ENCODE data around the gene MFSD11. TPM values are rescaled to one million over a fixed set of nuclear protein-coding genes. Genes with fewer than 3 reads are reported as not detected.
A peak's percentile ranks its signal among the peaks of the same experiment; 100 is the strongest.
"Not testable (repeated sequence)": the region's sequence is repeated elsewhere in the genome, so short reads cannot be mapped to it uniquely, and the experiment has no call there.

Gene MFSD11
- total and polyA plus RNA-seq, 3 experiments from 2014 or later, result 22.3 to 28.4 (median 22.9) TPM

DNA sequence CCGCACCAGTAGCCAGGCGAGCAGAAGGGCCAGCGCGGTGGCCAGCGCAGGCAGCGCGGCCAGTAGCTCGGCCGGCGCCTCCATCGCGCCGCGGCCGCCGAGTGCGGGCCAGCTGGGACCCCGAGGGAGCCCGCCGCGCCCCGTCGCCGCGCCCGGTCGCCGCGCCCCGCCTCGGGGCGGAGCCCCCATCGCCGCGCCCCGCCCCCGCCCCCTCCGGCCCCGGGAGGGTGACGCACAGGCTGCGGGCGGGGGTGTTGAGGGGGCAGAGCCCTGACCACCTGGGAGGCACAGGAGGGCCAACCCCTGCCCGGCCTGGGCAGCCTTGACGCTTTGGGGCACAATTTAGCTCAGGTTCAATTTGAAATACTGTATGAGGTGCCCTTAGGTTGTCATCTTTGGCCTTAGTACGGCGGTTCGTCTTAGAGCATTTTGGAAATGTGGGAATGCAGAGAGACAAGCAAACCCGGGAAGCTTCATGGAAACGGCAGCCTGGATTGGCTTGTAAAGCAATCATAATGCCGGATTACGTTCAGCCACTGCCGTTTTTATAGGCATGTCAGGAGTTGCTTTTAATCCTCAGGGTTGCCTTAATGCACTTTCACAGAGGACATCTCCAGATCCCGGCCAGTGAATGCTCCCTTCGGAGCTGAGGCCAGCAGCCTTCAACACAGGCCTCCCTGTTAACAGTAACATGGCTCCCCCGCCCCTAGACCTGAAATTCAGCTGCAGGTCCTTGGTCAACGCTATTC lies 26.9 kb upstream of the MFSD11 start, which contains the start of gene MXRA7:
MXRA7 (minus strand) TSS at position 103 of the 749 bp plus-strand sequence; CDS start at position 84, 19 bp downstream.
- Histone ChIP-seq H3K4me3 (ENCODE audit: low read length) (peak within 1 kb of the TSS; percentile 50), H3K27ac (ENCODE audit: low read depth, low read length) (peak within 1 kb of the TSS; percentile 29), H3K4me1 (ENCODE audit: insufficient read depth, low read length) (peaks cover 24% of the 10 kb centered on the region), H3K36me3 (ENCODE audit: insufficient read depth, low read length) (peaks cover 8% of the 10 kb centered on the region), H3K9me3 (ENCODE audit: low read length) (no peaks in the 10 kb centered on the region), H3K27me3 (ENCODE audit: insufficient read depth, low read length, poor library complexity, severe bottlenecking) (no peaks in the 10 kb centered on the region)
- ChIA-PET POLR2A (interaction anchor here (0.6 kb wide), 1 partner anchor 26 kb away, joined by 3 read pairs; the partner anchor contains the start of gene SRSF2), CTCF (interaction anchor here (4.6 kb wide), 1 partner anchor 29 kb away, joined by 26 read pairs; no protein-coding TSS in a partner anchor)
- Mint-ChIP-seq H3K9me3 (no peaks in the 10 kb centered on the region), H3K4me1 (peaks cover 45 to 69% (median 46%) of the 10 kb centered on the region in 3 donors), H3K4me3 (peak within 1 kb of the TSS; percentile 71 to 89 (median 79)), H3K27ac (peak within 1 kb of the TSS; percentile 52 to 88 (median 78)), H3K27me3 (no peaks in the 10 kb centered on the region), H3K36me3 (peaks cover 3 to 28% (median 4%) of the 10 kb centered on the region in 3 donors)
- DNase-seq, result peak; percentile 44 to 78 (median 59)

DNA sequence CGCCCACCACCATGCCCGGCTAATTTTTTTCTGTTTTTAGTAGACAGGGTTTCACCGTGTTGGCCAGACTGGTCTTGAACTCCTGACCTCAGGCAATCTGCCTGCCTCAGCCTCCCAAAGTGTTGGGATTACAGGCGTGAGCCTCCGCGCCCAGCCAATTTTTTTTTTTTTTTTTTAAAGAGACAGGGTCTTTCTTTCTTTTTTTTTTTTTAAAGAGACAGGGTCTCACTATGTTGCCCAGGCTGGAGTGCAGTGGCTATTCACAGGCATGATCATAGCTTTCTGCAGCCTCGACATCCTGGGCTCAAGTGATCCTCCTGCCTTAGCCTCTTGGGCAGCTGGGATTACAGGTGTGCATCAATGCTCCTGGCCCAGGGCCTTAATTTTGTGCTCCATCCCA lies 25.6 kb upstream of the MFSD11 start:
- H3K27ac ChIP-seq (ENCODE audit: low read depth, low read length); H3K27me3 Mint-ChIP-seq; H3K27me3 ChIP-seq (ENCODE audit: insufficient read depth, low read length, poor library complexity, severe bottlenecking); H3K4me3 ChIP-seq (ENCODE audit: low read length); DNase-seq; H3K9me3 ChIP-seq (ENCODE audit: low read length); H3K9me3 Mint-ChIP-seq: not testable (repeated sequence)
- ChIA-PET POLR2A (interaction anchor here (5.8 kb wide), 1 partner anchor 15 kb away, joined by 51 read pairs; the partner anchor contains the start of genes JMJD6 and METTL23), CTCF (interaction anchor here (0.7 to 4.6 kb wide), 6 partner anchors 17 to 189 kb away, joined by 3 to 26 read pairs (median 4); no protein-coding TSS in a partner anchor)
- Mint-ChIP-seq H3K4me3 (peak overlapping the region in 2 of 7 donors; percentile 74 to 78), H3K36me3 (peaks cover 3 to 37% (median 6%) of the 10 kb centered on the region in 3 donors), H3K4me1 (peaks cover 54 to 76% (median 55%) of the 10 kb centered on the region in 3 donors), H3K27ac (peak overlapping the region in 4 of 8 donors; percentile 43 to 79 (median 62))
- H3K36me3 ChIP-seq (ENCODE audit: insufficient read depth, low read length), result peaks cover 12% of the 10 kb centered on the region
- H3K4me1 ChIP-seq (ENCODE audit: insufficient read depth, low read length), result peaks cover 36% of the 10 kb centered on the region

DNA sequence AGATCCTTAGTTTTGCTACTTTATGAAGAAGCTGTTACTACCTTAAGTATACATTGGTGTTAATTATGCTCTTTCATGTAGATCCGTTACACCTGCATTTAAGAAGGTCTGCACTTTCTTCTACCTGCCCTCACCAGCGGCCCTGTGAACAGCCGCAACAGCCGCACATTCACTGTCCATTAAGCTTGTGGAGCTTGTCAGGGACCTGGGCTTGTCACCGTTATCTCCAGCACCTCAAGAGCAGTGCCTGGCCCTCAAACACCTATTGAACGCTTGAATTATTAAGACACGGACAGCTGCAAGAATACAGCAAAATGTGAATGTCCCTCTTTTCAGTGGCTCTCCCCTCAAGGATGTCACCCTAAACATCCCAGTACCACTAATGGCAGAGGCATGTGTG lies 24.2 kb upstream of the MFSD11 start:
- H3K9me3 ChIP-seq (ENCODE audit: low read length), result no peaks in the 10 kb centered on the region
- H3K36me3 Mint-ChIP-seq, result peaks cover 7 to 47% (median 7%) of the 10 kb centered on the region in 3 donors
- no peak for DNase-seq
- H3K36me3 ChIP-seq (ENCODE audit: insufficient read depth, low read length), result peaks cover 19% of the 10 kb centered on the region
- no peaks in the 10 kb centered on the region for H3K27me3 Mint-ChIP-seq
- H3K27ac ChIP-seq (ENCODE audit: low read depth, low read length), result no peak overlapping the region
- H3K27me3 ChIP-seq (ENCODE audit: insufficient read depth, low read length, poor library complexity, severe bottlenecking), result no peaks in the 10 kb centered on the region
- no peak overlapping the region for H3K4me3 ChIP-seq (ENCODE audit: low read length)
- H3K4me3 Mint-ChIP-seq, result peak overlapping the region in 1 of 7 donors; percentile 78
- H3K9me3 Mint-ChIP-seq, result no peaks in the 10 kb centered on the region
- H3K4me1 ChIP-seq (ENCODE audit: insufficient read depth, low read length), result peaks cover 37% of the 10 kb centered on the region
- peaks cover 53 to 72% (median 54%) of the 10 kb centered on the region in 3 donors for H3K4me1 Mint-ChIP-seq
- peak overlapping the region in 7 of 8 donors; percentile 13 to 99 (median 77) for H3K27ac Mint-ChIP-seq
- ChIA-PET CTCF (interaction anchor here (0.9 to 5.7 kb wide), 18 partner anchors 9 to 191 kb away, joined by 3 to 52 read pairs (median 4); partner anchors contain the start of genes JMJD6, METTL23, MFSD11 and MGAT5B), POLR2A (interaction anchor here (0.5 to 5.8 kb wide), 4 partner anchors 9 to 95 kb away, joined by 3 to 51 read pairs (median 4); partner anchors contain the start of genes JMJD6 and METTL23)

DNA sequence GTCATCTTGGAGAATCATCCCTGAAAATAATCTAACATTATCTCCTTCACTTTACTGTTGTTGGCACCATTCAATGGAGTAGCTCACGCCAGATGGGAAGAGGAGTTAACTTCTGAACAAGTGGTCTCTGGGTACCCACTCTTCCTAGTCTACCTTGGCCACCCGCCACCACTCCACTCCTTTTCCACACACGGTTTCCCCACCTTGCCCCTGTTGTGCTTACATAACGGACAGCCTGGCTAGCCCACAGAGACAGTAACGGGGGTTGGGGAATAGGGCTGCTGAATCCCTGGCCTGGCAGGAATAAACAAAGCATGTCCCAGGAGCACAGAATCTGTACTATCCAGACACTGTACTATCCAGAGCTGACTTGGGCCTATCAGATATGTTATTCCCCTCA lies 23.6 kb upstream of the MFSD11 start:
- Histone ChIP-seq H3K27me3 (ENCODE audit: insufficient read depth, low read length, poor library complexity, severe bottlenecking) (no peaks in the 10 kb centered on the region), H3K36me3 (ENCODE audit: insufficient read depth, low read length) (peaks cover 25% of the 10 kb centered on the region), H3K4me1 (ENCODE audit: insufficient read depth, low read length) (peaks cover 37% of the 10 kb centered on the region), H3K4me3 (ENCODE audit: low read length) (no peak overlapping the region), H3K27ac (ENCODE audit: low read depth, low read length) (no peak overlapping the region), H3K9me3 (ENCODE audit: low read length) (no peaks in the 10 kb centered on the region)
- H3K4me1 Mint-ChIP-seq, result peaks cover 47 to 69% (median 50%) of the 10 kb centered on the region in 3 donors
- no peak for DNase-seq
- ChIA-PET POLR2A (interaction anchor here (0.5 to 5.8 kb wide), 4 partner anchors 11 to 95 kb away, joined by 3 to 51 read pairs (median 4); partner anchors contain the start of genes JMJD6 and METTL23), CTCF (interaction anchor here (0.9 to 5.7 kb wide), 14 partner anchors 9 to 191 kb away, joined by 3 to 52 read pairs (median 4); partner anchors contain the start of genes JMJD6, METTL23, MFSD11 and SRSF2)
- H3K27me3 Mint-ChIP-seq, result no peaks in the 10 kb centered on the region
- no peak overlapping the region for H3K4me3 Mint-ChIP-seq
- peak overlapping the region in 7 of 8 donors; percentile 15 to 99 (median 96) for H3K27ac Mint-ChIP-seq
- H3K36me3 Mint-ChIP-seq, result peaks cover 9 to 53% (median 10%) of the 10 kb centered on the region in 3 donors
- H3K9me3 Mint-ChIP-seq, result no peaks in the 10 kb centered on the region

DNA sequence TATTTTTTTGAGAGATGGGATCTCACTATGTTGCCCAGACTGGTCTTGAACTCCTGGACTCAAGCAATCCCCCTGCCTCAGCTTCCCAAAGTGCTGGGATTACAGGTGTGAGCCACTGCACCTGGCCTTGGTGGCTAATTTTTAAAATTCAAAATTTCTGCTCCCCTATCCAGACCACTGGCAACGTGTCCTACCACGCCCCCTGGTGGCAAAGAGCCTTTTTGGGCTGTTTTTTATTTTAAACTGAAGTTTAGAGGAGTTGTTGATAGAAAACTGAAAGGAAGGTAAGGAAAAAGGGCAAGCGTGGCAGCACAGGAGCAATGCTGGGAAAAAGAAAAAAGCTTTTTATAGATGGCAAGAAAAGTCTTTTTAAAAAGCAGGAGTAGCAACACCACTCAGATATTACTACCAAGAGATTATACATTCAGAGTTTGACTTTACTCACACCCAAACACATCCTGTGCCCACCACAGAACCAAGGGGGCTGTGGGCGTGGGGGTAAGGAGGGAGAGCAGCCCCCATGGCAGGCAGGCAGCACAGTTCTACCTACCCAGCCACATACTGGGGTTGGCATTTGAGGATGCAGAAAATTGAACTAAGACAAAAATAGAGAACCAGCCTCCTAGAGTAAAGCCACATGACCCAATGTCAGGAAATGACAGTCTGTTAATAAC lies 23.0 kb upstream of the MFSD11 start:
- Mint-ChIP-seq H3K27ac (peak overlapping the region; percentile 91 to 99 (median 98)), H3K9me3 (no peaks in the 10 kb centered on the region), H3K4me3 (peak overlapping the region; percentile 24 to 75 (median 71)), H3K4me1 (peaks cover 42 to 67% (median 44%) of the 10 kb centered on the region in 3 donors), H3K36me3 (peaks cover 9 to 59% (median 10%) of the 10 kb centered on the region in 3 donors), H3K27me3 (no peaks in the 10 kb centered on the region)
- Histone ChIP-seq H3K4me1 (ENCODE audit: insufficient read depth, low read length) (peaks cover 37% of the 10 kb centered on the region), H3K27ac (ENCODE audit: low read depth, low read length) (peak overlapping the region; percentile 57), H3K9me3 (ENCODE audit: low read length) (no peaks in the 10 kb centered on the region), H3K4me3 (ENCODE audit: low read length) (no peak overlapping the region), H3K27me3 (ENCODE audit: insufficient read depth, low read length, poor library complexity, severe bottlenecking) (no peaks in the 10 kb centered on the region), H3K36me3 (ENCODE audit: insufficient read depth, low read length) (peaks cover 30% of the 10 kb centered on the region)
- ChIA-PET POLR2A (interaction anchor here (0.7 to 5.8 kb wide), 4 partner anchors 11 to 43 kb away, joined by 3 to 51 read pairs (median 5); partner anchors contain the start of genes JMJD6 and METTL23), CTCF (interaction anchor here (1.2 to 5.7 kb wide), 6 partner anchors 8 to 192 kb away, joined by 3 to 52 read pairs (median 8); partner anchors contain the start of genes JMJD6 and METTL23)
- DNase-seq, result peak; percentile 64 to 82 (median 67)

DNA sequence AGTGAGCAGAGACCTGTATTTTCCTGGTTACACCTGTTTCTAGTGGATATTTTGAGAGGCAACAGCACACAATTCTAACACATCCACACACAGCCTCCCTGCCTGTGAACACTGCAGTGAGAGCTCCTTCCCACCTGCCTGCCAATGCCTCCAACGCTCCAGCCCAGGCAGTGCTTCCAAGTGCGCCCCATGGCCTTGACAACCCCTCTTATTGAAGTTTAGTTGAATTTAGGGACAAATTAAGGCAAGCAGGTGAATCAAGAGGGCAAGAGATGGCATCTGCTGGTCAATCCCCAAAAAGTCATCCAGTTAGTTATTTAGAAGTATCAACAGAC lies 22.5 kb upstream of the MFSD11 start:
- peaks cover 37% of the 10 kb centered on the region for H3K4me1 ChIP-seq (ENCODE audit: insufficient read depth, low read length)
- H3K27me3 ChIP-seq (ENCODE audit: insufficient read depth, low read length, poor library complexity, severe bottlenecking), result no peaks in the 10 kb centered on the region
- peak overlapping the region; percentile 57 for H3K27ac ChIP-seq (ENCODE audit: low read depth, low read length)
- H3K36me3 Mint-ChIP-seq, result peaks cover 9 to 64% (median 10%) of the 10 kb centered on the region in 3 donors
- peaks cover 43 to 67% (median 44%) of the 10 kb centered on the region in 3 donors for H3K4me1 Mint-ChIP-seq
- peak overlapping the region; percentile 91 to 99 (median 98) for H3K27ac Mint-ChIP-seq
- H3K36me3 ChIP-seq (ENCODE audit: insufficient read depth, low read length), result peaks cover 35% of the 10 kb centered on the region
- H3K4me3 Mint-ChIP-seq, result peak overlapping the region in 6 of 7 donors; percentile 43 to 75 (median 68)
- H3K4me3 ChIP-seq (ENCODE audit: low read length), result peak overlapping the region; percentile 7
- ChIA-PET CTCF (interaction anchor here (0.5 to 5.7 kb wide), 8 partner anchors 11 to 395 kb away, joined by 3 to 52 read pairs (median 5); partner anchors contain the start of genes JMJD6 and METTL23), POLR2A (interaction anchor here (1.5 to 5.8 kb wide), 4 partner anchors 12 to 43 kb away, joined by 4 to 51 read pairs (median 8); partner anchors contain the start of genes JMJD6, METTL23, MFSD11 and SRSF2)
- H3K27me3 Mint-ChIP-seq, result no peaks in the 10 kb centered on the region
- DNase-seq, result peak in 1 of 5 donors; percentile 48
- H3K9me3 ChIP-seq (ENCODE audit: low read length), result no peaks in the 10 kb centered on the region
- H3K9me3 Mint-ChIP-seq, result no peaks in the 10 kb centered on the region

Data from CD8-positive, alpha-beta memory T cell (primary cell).